Caco-2 (cell line): ENCODE data around the gene RINT1. TPM values are rescaled to one million over a fixed set of nuclear protein-coding genes. Genes with fewer than 3 reads are reported as not detected.

Experiments
- BruUV-seq: library from RNA; stranded (reverse); fragments of 400-500 nt; replicated peaks from 2 replicates; lab custom pipeline; 2021; lab: Mats Ljungman, UMichigan
- CTCF ChIA-PET: fragments of 300-600 bp; sonication (Branson Sonifier 250); formaldehyde crosslinking; loops from one replicate; lab custom pipeline; 2022; ENCODE audit warnings: antibody characterized with exemption; lab: Charles Lee
- POLR2A ChIA-PET: fragments of 300-600 bp; sonication (Branson Sonifier 250); formaldehyde crosslinking; loops from one replicate; lab custom pipeline; 2022; ENCODE audit warnings: antibody characterized with exemption; lab: Charles Lee
- DNase-seq, 2 experiments: peaks; one replicate each; pipeline versions ENCODE4 v3.0.0 to v3.0.0-alpha.2; 2020 to 2022
- H3K27me3 ChIP-seq: replicated peaks from 2 replicates; pipeline ENCODE4 v1.6.0; 2011; ENCODE audit warnings: low read length; ENCODE audit not compliant: control insufficient read depth, insufficient read depth
- H3K36me3 ChIP-seq: 2 replicates; pipeline ENCODE4 v1.5.1; 2011; ENCODE audit warnings: low read length; ENCODE audit not compliant: control insufficient read depth, insufficient read depth
- H3K4me1 ChIP-seq: fragments of 250-450 bp; sonication (Bioruptor Pico); 2 replicates; pipeline ENCODE4 v1.5.1; 2020; ENCODE audit warnings: mild to moderate bottlenecking
- H3K4me3 ChIP-seq: 2 replicates; pipeline ENCODE4 v1.5.1; 2011; ENCODE audit warnings: low read depth, mild to moderate bottlenecking, control low read depth, low read length
- H3K9me3 ChIP-seq: fragments of 250-450 bp; sonication (Bioruptor Pico); 2 replicates; pipeline ENCODE4 v1.5.1; 2020; ENCODE audit warnings: mild to moderate bottlenecking, moderate library complexity
- H3K27ac Mint-ChIP-seq: one replicate; pipeline ENCODE4 v1.8.0; 2022; ENCODE audit warnings: mixed read lengths; ENCODE audit not compliant: unreplicated experiment
- H3K27me3 Mint-ChIP-seq: one replicate; pipeline ENCODE4 v1.8.0; 2022; ENCODE audit warnings: mixed read lengths; ENCODE audit not compliant: insufficient read depth, unreplicated experiment
- H3K36me3 Mint-ChIP-seq: one replicate; pipeline ENCODE4 v1.8.0; 2022; ENCODE audit warnings: mild to moderate bottlenecking, mixed read lengths; ENCODE audit not compliant: insufficient read depth, unreplicated experiment
- H3K4me1 Mint-ChIP-seq: one replicate; pipeline ENCODE4 v1.8.0; 2022; ENCODE audit warnings: low read depth, mixed read lengths; ENCODE audit not compliant: unreplicated experiment
- H3K4me3 Mint-ChIP-seq: one replicate; pipeline ENCODE4 v1.8.0; 2022; ENCODE audit warnings: mild to moderate bottlenecking, moderate library complexity, mixed read lengths; ENCODE audit not compliant: unreplicated experiment
- H3K9me3 Mint-ChIP-seq: one replicate; pipeline ENCODE4 v1.8.0; 2022; ENCODE audit warnings: mixed read lengths; ENCODE audit not compliant: unreplicated experiment
- CTCF ChIP-seq, 2 experiments: fragments of 200-600 bp in 1 of 2; IDR thresholded peaks; 1 replicate in 1 of 2; 2 replicates in 1 of 2; pipeline versions ENCODE4 v1.5.1 to v1.8.0; 2011 to 2022; ENCODE audit warnings: antibody characterized with exemption in 1 of 2, control low read depth in 1 of 2, inconsistent platforms in 1 of 2, low read depth in 1 of 2, low read length in 1 of 2, mild to moderate bottlenecking in 1 of 2, moderate library complexity in 1 of 2; ENCODE audit not compliant: insufficient read depth in 1 of 2, severe bottlenecking in 1 of 2, unreplicated experiment in 1 of 2
- intact Hi-C: fragments of 100-400 bp; cut with micrococcal nuclease; formaldehyde crosslinking; loops from one replicate; pipeline ENCODE4 v1.10.0; 2022; ENCODE audit not compliant: unreplicated experiment
- total RNA-seq: library from RNA; stranded (reverse); gene quantifications from 2 replicates; pipeline ENCODE4 v1.2.3, GENCODE V29; 2022

The RINT1 gene
- total RNA-seq, 1 experiment from 2014 or later = 28.0 TPM

DNA sequence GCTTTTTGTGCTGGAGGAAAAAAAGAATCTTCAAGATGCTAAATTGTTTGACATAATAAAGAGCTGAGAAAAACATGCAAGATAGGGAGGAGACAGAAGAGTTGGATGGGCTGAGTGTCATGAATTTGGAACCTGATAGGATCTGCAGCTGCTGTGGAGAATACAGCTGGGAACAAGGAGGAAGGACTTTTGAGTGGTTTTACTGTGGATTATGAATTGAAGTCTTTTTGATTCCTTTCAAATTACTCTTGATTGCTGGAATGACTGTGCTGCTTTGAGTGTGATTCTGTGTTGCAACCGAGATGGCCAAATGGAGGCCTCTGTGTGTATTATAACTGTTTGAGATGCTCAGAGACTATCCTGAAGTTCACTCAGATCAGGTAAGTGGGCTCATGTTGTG lies 45.2 kb downstream of the RINT1 start:
- no peak for DNase-seq
- TF ChIP-seq CTCF (IDR thresholded peaks at IDR 0.05; ENCODE audit: insufficient read depth in 1 of 2, low read depth in 1 of 2, low read length in 1 of 2, severe bottlenecking in 1 of 2, unreplicated experiment in 1 of 2) = no peak
- Mint-ChIP-seq H3K27ac (no peak overlapping the region), H3K36me3 (peaks cover 5% of the 10 kb centered on the region), H3K4me3 (no peak overlapping the region), H3K9me3 (no peaks in the 10 kb centered on the region), H3K4me1 (no peaks in the 10 kb centered on the region), H3K27me3 (no peaks in the 10 kb centered on the region)
- no TSS peak for BruUV-seq
- H3K27me3 ChIP-seq = no peaks in the 10 kb centered on the region
- no peaks in the 10 kb centered on the region for H3K9me3 ChIP-seq
- H3K36me3 ChIP-seq = no peaks in the 10 kb centered on the region
- H3K4me1 ChIP-seq = no peaks in the 10 kb centered on the region
- no peak overlapping the region for H3K4me3 ChIP-seq
- ChIA-PET POLR2A (no interaction called here), CTCF (interaction anchor here (0.6 kb wide), 1 partner anchor 51 kb away, joined by 3 read pairs; no protein-coding TSS in a partner anchor)
- intact Hi-C loops = no loop called here

DNA sequence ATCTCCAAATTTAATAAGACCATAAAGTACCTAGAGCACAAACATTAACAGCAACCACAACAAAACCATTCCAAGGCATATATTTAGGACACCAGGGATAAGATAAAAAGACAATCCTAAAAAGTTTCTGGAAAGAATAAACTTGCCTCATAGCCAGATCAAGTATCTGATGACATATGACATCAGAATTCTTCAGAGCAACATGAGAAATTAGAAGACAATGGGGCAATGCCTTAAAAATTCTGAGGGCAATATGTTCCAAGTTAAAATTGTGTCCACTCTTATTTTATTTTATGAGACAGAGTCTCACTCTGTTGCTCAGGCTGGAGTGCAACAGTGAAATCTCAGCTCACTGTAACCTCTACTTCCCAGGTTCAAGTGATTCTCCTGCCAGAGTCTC lies 46.5 kb downstream of the RINT1 start:
- no peak for TF ChIP-seq CTCF (IDR thresholded peaks at IDR 0.05; ENCODE audit: insufficient read depth in 1 of 2, low read depth in 1 of 2, low read length in 1 of 2, severe bottlenecking in 1 of 2, unreplicated experiment in 1 of 2)

GRCh38 chr7:105580022-105580740 lies 48.2 kb downstream of the RINT1 start:
- ChIA-PET POLR2A (no interaction called here), CTCF (interaction anchor here (0.8 kb wide), 1 partner anchor 48 kb away, joined by 3 read pairs; the partner anchor contains the start of gene RINT1)
- intact Hi-C loops = no loop called here
- DNase-seq = no peak
- no peaks in the 10 kb centered on the region for H3K27me3 Mint-ChIP-seq
- Histone ChIP-seq H3K9me3 (peaks cover 7% of the 10 kb centered on the region; the same call in 1 of the 2 replicates), H3K4me3 (no peak overlapping the region), H3K27me3 (no peaks in the 10 kb centered on the region), H3K36me3 (no peaks in the 10 kb centered on the region), H3K4me1 (no peaks in the 10 kb centered on the region)
- no peak overlapping the region for H3K4me3 Mint-ChIP-seq
- peaks cover 20% of the 10 kb centered on the region for H3K9me3 Mint-ChIP-seq
- peaks cover 5% of the 10 kb centered on the region for H3K36me3 Mint-ChIP-seq
- no TSS peak for BruUV-seq
- H3K27ac Mint-ChIP-seq = no peak overlapping the region
- no peak for TF ChIP-seq CTCF (IDR thresholded peaks at IDR 0.05; ENCODE audit: insufficient read depth in 1 of 2, low read depth in 1 of 2, low read length in 1 of 2, severe bottlenecking in 1 of 2, unreplicated experiment in 1 of 2)
- H3K4me1 Mint-ChIP-seq = no peaks in the 10 kb centered on the region

More for the DNA sequence above, 46.5 kb downstream of the RINT1 start:
- Mint-ChIP-seq H3K4me1 (no peaks in the 10 kb centered on the region), H3K4me3 (no peak overlapping the region), H3K36me3 (peaks cover 5% of the 10 kb centered on the region), H3K9me3 (peaks cover 10% of the 10 kb centered on the region), H3K27me3 (no peaks in the 10 kb centered on the region), H3K27ac (no peak overlapping the region)
- no peaks in the 10 kb centered on the region for H3K4me1 ChIP-seq
- H3K27me3 ChIP-seq = no peaks in the 10 kb centered on the region
- POLR2A ChIA-PET = no interaction called here
- BruUV-seq = no TSS peak
- 0 out of 2 replicates have a peak, but pooled peaks cover under 1% of the 10 kb centered on the region for H3K9me3 ChIP-seq
- intact Hi-C loops = no loop called here
- no peaks in the 10 kb centered on the region for H3K36me3 ChIP-seq
- no peak overlapping the region for H3K4me3 ChIP-seq
- CTCF ChIA-PET = no interaction called here
- DNase-seq = no peak
